Mesenchymal stem cell (in vitro differentiated cells and primary cell): ENCODE data around the gene DOCK10.
"Not testable (repeated sequence)": the region's sequence is repeated elsewhere in the genome, so short reads cannot be mapped to it uniquely, and the experiment has no call there.

Experiments used
- DNase-seq: peaks from one replicate; pipeline ENCODE4 v3.0.0-alpha.2; 2013
- H2AFZ ChIP-seq: one replicate; pipeline ENCODE4 v1.6.1; 2013; ENCODE audit warnings: low read depth, mild to moderate bottlenecking, control low read depth, inconsistent platforms, low read length, moderate library complexity
- H2AK5ac ChIP-seq: 2 replicates; pipeline ENCODE4 v1.6.1; 2013; ENCODE audit warnings: low read length, moderate library complexity, mild to moderate bottlenecking, inconsistent platforms; ENCODE audit not compliant: severe bottlenecking
- H2BK120ac ChIP-seq: one replicate; pipeline ENCODE4 v1.6.1; 2013; ENCODE audit warnings: low read depth, mild to moderate bottlenecking, inconsistent platforms, low read length, moderate library complexity
- H2BK12ac ChIP-seq, 2 experiments: one replicate each; pipeline ENCODE4 v1.6.1; 2013; ENCODE audit warnings: inconsistent platforms in 2 of 2, low read length in 2 of 2, mild to moderate bottlenecking in 2 of 2, moderate library complexity in 2 of 2, control low read depth in 1 of 2
- H2BK15ac ChIP-seq: one replicate; pipeline ENCODE4 v1.6.1; 2013; ENCODE audit warnings: mild to moderate bottlenecking, low read depth, inconsistent platforms; ENCODE audit not compliant: poor library complexity, severe bottlenecking
- H2BK5ac ChIP-seq: 2 replicates; pipeline ENCODE4 v1.6.1; 2013; ENCODE audit warnings: low read depth, mild to moderate bottlenecking, low read length, control low read depth, inconsistent platforms; ENCODE audit not compliant: poor library complexity, severe bottlenecking
- H3K14ac ChIP-seq, 2 experiments: one replicate each; pipeline ENCODE4 v1.6.1; 2013; ENCODE audit warnings: inconsistent platforms in 2 of 2, low read length in 2 of 2, control low read depth in 1 of 2, mild to moderate bottlenecking in 1 of 2, moderate library complexity in 1 of 2
- H3K18ac ChIP-seq, 2 experiments: one replicate each; pipeline ENCODE4 v1.6.1; 2013; ENCODE audit warnings: inconsistent platforms in 2 of 2, low read length in 2 of 2, control low read depth in 1 of 2, low read depth in 1 of 2, mild to moderate bottlenecking in 1 of 2
- H3K23ac ChIP-seq, 2 experiments: one replicate each; pipeline ENCODE4 v1.6.1; 2013; ENCODE audit warnings: inconsistent platforms in 2 of 2, low read length in 2 of 2, mild to moderate bottlenecking in 2 of 2, moderate library complexity in 2 of 2, control low read depth in 1 of 2
- H3K27ac ChIP-seq: 2 replicates; pipeline ENCODE4 v1.5.1; 2013; ENCODE audit warnings: mild to moderate bottlenecking, moderate library complexity, low read length, control low read depth, inconsistent platforms; ENCODE audit not compliant: poor library complexity, severe bottlenecking
- H3K27me3 ChIP-seq, 2 experiments: 2 replicates each; pipeline versions ENCODE4 v1.6.1 to v1.7.0; 2013; ENCODE audit warnings: low read length in 2 of 2, mild to moderate bottlenecking in 2 of 2, moderate library complexity in 2 of 2, control low read depth in 1 of 2, inconsistent platforms in 1 of 2; ENCODE audit not compliant: control insufficient read depth in 1 of 2, insufficient read depth in 1 of 2
- H3K36me3 ChIP-seq, 2 experiments: 2 replicates each; pipeline versions ENCODE4 v1.6.1 to v1.7.0; 2013; ENCODE audit warnings: low read length in 2 of 2, control low read depth in 1 of 2, inconsistent platforms in 1 of 2, low read depth in 1 of 2, mild to moderate bottlenecking in 1 of 2; ENCODE audit not compliant: insufficient read depth in 2 of 2, control insufficient read depth in 1 of 2
- H3K4ac ChIP-seq, 2 experiments: one replicate each; pipeline ENCODE4 v1.6.1; 2013; ENCODE audit warnings: inconsistent platforms in 2 of 2, low read length in 2 of 2, mild to moderate bottlenecking in 2 of 2, moderate library complexity in 2 of 2, control low read depth in 1 of 2, low read depth in 1 of 2
- H3K4me1 ChIP-seq: 2 replicates; pipeline ENCODE4 v1.6.1; 2013; ENCODE audit warnings: low read depth, low read length, control low read depth; ENCODE audit not compliant: control insufficient read depth, insufficient read depth
- H3K4me2 ChIP-seq: 2 replicates; pipeline ENCODE4 v1.6.1; 2013; ENCODE audit warnings: low read length, mild to moderate bottlenecking, inconsistent platforms; ENCODE audit not compliant: poor library complexity, severe bottlenecking
- H3K4me3 ChIP-seq, 2 experiments: 2 replicates each; pipeline versions ENCODE4 v1.5.1 to v1.7.0; 2013; ENCODE audit warnings: low read length in 2 of 2, mild to moderate bottlenecking in 2 of 2, control low read depth in 1 of 2, low read depth in 1 of 2; ENCODE audit not compliant: insufficient read depth in 1 of 2
- H3K79me1 ChIP-seq: replicated peaks from 2 replicates; pipeline ENCODE4 v1.6.1; 2013; ENCODE audit warnings: mild to moderate bottlenecking, control low read depth, low read length, inconsistent platforms; ENCODE audit not compliant: poor library complexity, severe bottlenecking
- H3K9ac ChIP-seq: 2 replicates; pipeline ENCODE4 v1.7.0; 2013; ENCODE audit warnings: mild to moderate bottlenecking, low read length, moderate library complexity
- H3K9me3 ChIP-seq: 2 replicates; pipeline ENCODE4 v1.7.0; 2013; ENCODE audit warnings: mild to moderate bottlenecking, low read length; ENCODE audit not compliant: control insufficient read depth
- H4K8ac ChIP-seq: one replicate; pipeline ENCODE4 v1.6.1; 2013; ENCODE audit warnings: inconsistent platforms, mild to moderate bottlenecking, low read length, moderate library complexity
- H4K91ac ChIP-seq: one replicate; pipeline ENCODE4 v1.6.1; 2013; ENCODE audit warnings: mild to moderate bottlenecking, low read length, inconsistent platforms
- WGBS: methylation state at CpG from one replicate; pipeline ENCODE4 v1.1.7; 2013; ENCODE audit warnings: mixed read lengths; 5-methylcytosine and 5-hydroxymethylcytosine counted together

DOCK10 gene

DNA sequence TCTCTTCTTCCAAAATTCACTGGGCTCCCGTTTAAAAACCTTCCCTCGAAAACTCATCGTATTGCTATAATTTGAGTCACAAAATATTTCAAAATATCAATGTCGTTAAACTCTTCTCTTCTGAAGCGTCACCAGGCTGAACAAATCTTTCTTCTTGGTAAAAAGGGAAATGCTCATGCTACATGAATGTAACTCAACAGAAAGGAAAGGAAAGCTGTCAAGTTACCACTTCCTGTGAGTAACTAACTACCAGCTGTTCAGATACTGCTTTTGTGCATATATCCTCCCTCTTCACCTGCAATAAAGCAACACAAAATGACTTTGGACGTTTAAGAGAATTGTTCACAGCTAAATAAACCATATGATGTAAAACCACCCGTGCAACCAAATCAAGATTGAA is 95.4 kb downstream of the DOCK10 start:
- Histone ChIP-seq H3K27ac (peak overlapping the region; percentile 66), H3K23ac (no peak overlapping the region), H3K36me3 (peaks cover 0 to 25% of the 10 kb centered on the region in 2 experiments), H3K18ac (peak overlapping the region in 1 of 2 experiments; percentile 33), H3K4ac (no peak overlapping the region), H4K8ac (no peak overlapping the region), H2BK12ac (no peak overlapping the region), H3K4me3 (no peak overlapping the region), H3K4me2 (peak overlapping the region; percentile 7), H2BK5ac (no peak overlapping the region), H4K91ac (no peak overlapping the region), H3K9ac (no peak overlapping the region), H3K14ac (no peak overlapping the region), H2BK15ac (no peak overlapping the region), H2BK120ac (no peak overlapping the region), H2AK5ac (no peak overlapping the region), H3K4me1 (peaks cover 5% of the 10 kb centered on the region), H2AFZ (no peak overlapping the region), H3K27me3 (no peaks in the 10 kb centered on the region), H3K9me3 (no peaks in the 10 kb centered on the region), H3K79me1 (peaks cover 10% of the 10 kb centered on the region)
- DNase-seq: peak; percentile 73
- 16% methylated on average over 7 of the region's 7 CpGs for WGBS

DNA sequence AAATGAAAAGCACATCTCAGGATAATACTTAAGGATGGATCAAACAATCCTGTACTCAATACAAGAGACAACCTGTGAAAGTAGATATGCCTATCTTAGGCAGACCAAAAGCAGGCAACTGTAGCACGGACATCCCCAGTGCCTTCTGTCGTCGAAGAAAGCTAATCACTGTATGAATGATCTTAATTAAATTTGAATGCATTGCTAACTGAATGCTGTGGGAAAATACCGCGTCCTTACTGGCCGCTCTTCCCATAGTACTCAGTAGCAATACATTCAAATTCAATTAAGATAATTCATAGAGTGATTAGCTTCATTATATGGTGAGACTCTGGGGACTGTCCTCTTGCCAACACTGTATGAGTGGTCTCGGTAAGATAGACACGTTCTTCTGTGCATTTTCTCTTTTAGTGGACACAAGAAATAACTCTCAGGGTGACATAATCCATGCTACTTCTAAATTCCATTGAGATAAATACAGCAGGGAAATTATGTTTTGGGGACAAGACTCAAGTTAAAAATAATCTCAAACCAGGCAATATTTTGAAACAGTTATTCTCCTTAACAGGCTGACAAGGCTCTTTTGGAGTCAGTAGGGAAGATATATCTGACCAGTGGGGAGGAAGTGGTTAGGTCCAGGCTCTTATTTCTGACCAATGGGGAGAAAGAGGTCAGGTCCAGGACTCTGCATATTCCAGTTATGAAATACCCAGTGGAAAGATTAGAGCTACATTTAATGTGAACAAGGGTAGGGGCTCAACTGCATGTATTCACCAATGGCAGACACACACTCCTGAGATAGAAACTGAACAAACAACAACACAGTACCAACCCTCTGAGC is 97.3 kb downstream of the DOCK10 start:
- no peaks in the 10 kb centered on the region for H3K27me3 ChIP-seq
- DNase-seq: no peak
- H3K9me3 ChIP-seq: no peaks in the 10 kb centered on the region
- H3K9ac ChIP-seq: no peak overlapping the region
- H3K27ac ChIP-seq: no peak overlapping the region
- 87% methylated on average over 3 of the region's 8 CpGs for WGBS
- no peak overlapping the region for H3K23ac ChIP-seq
- no peak overlapping the region for H3K4me3 ChIP-seq
- H3K79me1 ChIP-seq: peaks cover 17% of the 10 kb centered on the region
- no peak overlapping the region for H3K14ac ChIP-seq
- no peak overlapping the region for H2BK5ac ChIP-seq
- H3K18ac ChIP-seq: peak overlapping the region in 1 of 2 experiments; percentile 54
- H2BK12ac ChIP-seq: no peak overlapping the region
- no peak overlapping the region for H3K4me2 ChIP-seq
- H2AK5ac ChIP-seq: no peak overlapping the region
- H2AFZ ChIP-seq: no peak overlapping the region
- H2BK120ac ChIP-seq: no peak overlapping the region
- no peak overlapping the region for H3K4ac ChIP-seq
- peaks cover 6% of the 10 kb centered on the region for H3K4me1 ChIP-seq
- H2BK15ac ChIP-seq: no peak overlapping the region
- H4K91ac ChIP-seq: no peak overlapping the region
- no peak overlapping the region for H4K8ac ChIP-seq
- H3K36me3 ChIP-seq: peaks cover 0 to 26% of the 10 kb centered on the region in 2 experiments

DNA sequence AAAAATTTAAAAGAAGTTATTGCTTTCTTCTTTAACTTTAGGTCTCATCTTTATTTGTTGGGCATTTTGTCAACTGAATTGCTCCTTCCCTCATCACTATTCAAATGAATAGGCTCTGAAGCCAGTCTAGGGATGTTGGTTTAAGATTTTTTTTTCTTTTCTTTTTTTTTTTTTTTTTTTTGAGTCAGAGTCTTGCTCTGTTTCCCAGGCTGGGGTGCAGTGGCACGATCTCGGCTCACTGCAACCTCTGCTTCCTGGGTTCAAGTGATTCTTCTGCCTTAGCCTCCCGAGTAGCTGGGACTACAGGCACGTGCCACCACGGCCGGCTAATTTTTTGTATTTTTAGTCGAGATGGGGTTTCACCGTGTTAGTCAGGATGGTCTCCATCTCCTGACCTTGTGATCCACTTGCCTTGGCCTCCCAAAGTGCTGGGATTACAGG is 98.6 kb downstream of the DOCK10 start:
- H3K36me3 ChIP-seq: peaks cover 0 to 24% of the 10 kb centered on the region in 2 experiments

DNA sequence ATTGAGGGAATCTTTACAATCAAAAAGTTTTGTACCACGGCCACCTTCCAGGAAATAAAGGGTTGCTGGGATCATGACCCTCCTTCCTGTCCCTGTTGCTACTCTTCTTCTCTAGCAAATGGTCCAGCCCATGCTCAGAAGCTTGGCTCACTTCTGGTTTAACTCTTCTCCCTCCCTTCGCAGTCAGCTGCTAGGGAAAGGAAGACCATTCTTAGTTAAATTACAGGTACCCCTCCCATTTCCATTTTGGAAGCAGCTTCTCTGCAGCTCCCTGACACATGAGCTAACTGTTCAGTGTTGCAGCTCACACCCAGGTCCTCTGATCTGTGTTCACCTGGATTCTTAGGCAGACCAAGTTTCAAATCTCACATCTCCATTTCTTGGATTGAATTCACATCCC is 100.3 kb downstream of the DOCK10 start:
- Histone ChIP-seq H4K8ac (no peak overlapping the region), H2BK120ac (no peak overlapping the region), H4K91ac (no peak overlapping the region), H3K18ac (peak overlapping the region; percentile 28 to 59), H3K9ac (no peak overlapping the region), H3K4me1 (peaks cover 6% of the 10 kb centered on the region), H3K36me3 (peaks cover 0 to 14% of the 10 kb centered on the region in 2 experiments), H2BK5ac (no peak overlapping the region), H3K4me2 (no peak overlapping the region), H3K27me3 (no peaks in the 10 kb centered on the region), H3K14ac (no peak overlapping the region), H3K4ac (peak overlapping the region in 1 of 2 experiments; percentile 4), H3K4me3 (no peak overlapping the region), H2BK12ac (no peak overlapping the region), H3K9me3 (no peaks in the 10 kb centered on the region), H3K27ac (no peak overlapping the region), H3K23ac (no peak overlapping the region), H2AK5ac (peak overlapping the region; percentile 81), H2BK15ac (no peak overlapping the region), H2AFZ (no peak overlapping the region), H3K79me1 (peaks cover 17% of the 10 kb centered on the region)
- DNase-seq: no peak
- WGBS: 39% methylated on average over 2 of the region's 2 CpGs

More for the DNA sequence above, 98.6 kb downstream of the DOCK10 start:
- not testable (repeated sequence) for H2BK5ac ChIP-seq, H3K27ac ChIP-seq, H2AK5ac ChIP-seq, H4K8ac ChIP-seq, H3K9ac ChIP-seq, H2AFZ ChIP-seq, H2BK15ac ChIP-seq, H3K9me3 ChIP-seq, H3K4me3 ChIP-seq, H2BK120ac ChIP-seq, H3K4ac ChIP-seq, H3K14ac ChIP-seq, H3K4me1 ChIP-seq, H2BK12ac ChIP-seq, H3K4me2 ChIP-seq, DNase-seq, H3K27me3 ChIP-seq, H3K18ac ChIP-seq, H3K23ac ChIP-seq, H4K91ac ChIP-seq
- H3K79me1 ChIP-seq: peaks cover 17% of the 10 kb centered on the region
- whole genome bisulfite sequencing: 93% methylated on average over 8 of the region's 8 CpGs
